ENCODE results near the gene ASPSCR1. TPM values are rescaled to one million over a fixed set of nuclear protein-coding genes. Genes with fewer than 3 reads are reported as not detected.

ASPSCR1 gene
- total and polyA plus RNA-seq, 9 of the 15 experiments (the other 6 are each of a cell fraction or from before 2014, with no cell fraction given), result 0.90 to 36.9 (median 11.6) TPM

DNA sequence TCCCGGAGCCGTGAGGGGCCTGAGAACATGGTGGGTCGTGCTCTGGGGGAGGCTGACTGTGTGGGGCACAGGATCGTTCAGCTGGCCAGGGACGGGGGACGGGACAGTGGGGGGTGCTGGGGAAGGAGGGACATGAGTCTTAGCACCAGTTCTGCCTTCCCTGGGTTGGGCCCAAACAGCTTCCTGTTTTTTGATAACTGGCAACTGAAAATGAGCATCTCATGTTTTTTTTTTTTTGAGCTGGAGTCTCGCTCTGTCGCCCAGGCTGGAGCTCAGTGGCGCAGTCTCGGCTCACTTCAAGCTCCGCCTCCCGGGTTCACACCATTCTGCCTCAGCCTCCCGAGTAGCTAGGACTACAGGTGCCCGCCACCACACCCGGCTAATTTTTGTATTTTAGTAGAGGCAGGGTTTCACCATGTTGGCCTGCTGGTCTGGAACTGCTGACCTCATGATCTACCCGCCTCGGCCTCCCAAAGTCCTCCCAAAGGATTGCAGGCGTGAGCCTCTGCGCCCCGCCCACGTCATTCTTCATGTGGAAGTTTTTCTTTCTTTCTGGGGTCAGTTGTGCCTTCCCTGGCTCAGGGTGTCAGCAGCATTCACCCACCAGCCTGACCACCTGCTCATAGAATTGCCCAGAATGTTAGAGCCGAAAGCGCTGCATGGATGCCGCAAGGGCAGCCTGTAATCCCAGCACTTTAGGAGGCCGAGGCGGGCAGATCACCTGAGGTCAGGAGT is 6.4 kb downstream of the ASPSCR1 start:
- no TSS peak for BruUV-seq (replicated peaks)
- TF ChIP-seq FIP1L1 (IDR thresholded peaks at IDR 0.05; ENCODE audit: low read depth, low read length, poor library complexity, severe bottlenecking), result no peak
- no peak for TF ChIP-seq HEY1 (CRISPR knock-in tag; IDR thresholded peaks at IDR 0.05; ENCODE audit: borderline replicate concordance)
- TF ChIP-seq, protein P1, sequence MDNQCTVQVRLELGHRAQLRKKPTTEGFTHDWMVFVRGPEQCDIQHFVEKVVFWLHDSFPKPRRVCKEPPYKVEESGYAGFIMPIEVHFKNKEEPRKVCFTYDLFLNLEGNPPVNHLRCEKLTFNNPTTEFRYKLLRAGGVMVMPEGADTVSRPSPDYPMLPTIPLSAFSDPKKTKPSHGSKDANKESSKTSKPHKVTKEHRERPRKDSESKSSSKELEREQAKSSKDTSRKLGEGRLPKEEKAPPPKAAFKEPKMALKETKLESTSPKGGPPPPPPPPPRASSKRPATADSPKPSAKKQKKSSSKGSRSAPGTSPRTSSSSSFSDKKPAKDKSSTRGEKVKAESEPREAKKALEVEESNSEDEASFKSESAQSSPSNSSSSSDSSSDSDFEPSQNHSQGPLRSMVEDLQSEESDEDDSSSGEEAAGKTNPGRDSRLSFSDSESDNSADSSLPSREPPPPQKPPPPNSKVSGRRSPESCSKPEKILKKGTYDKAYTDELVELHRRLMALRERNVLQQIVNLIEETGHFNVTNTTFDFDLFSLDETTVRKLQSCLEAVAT (IDR thresholded peaks at IDR 0.05), result no peak
- TF ChIP-seq, protein P2, sequence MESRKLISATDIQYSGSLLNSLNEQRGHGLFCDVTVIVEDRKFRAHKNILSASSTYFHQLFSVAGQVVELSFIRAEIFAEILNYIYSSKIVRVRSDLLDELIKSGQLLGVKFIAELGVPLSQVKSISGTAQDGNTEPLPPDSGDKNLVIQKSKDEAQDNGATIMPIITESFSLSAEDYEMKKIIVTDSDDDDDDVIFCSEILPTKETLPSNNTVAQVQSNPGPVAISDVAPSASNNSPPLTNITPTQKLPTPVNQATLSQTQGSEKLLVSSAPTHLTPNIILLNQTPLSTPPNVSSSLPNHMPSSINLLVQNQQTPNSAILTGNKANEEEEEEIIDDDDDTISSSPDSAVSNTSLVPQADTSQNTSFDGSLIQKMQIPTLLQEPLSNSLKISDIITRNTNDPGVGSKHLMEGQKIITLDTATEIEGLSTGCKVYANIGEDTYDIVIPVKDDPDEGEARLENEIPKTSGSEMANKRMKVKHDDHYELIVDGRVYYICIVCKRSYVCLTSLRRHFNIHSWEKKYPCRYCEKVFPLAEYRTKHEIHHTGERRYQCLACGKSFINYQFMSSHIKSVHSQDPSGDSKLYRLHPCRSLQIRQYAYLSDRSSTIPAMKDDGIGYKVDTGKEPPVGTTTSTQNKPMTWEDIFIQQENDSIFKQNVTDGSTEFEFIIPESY (CRISPR knock-in tag; IDR thresholded peaks at IDR 0.05), result no peak
- no peak for TF ChIP-seq E2F5 (CRISPR knock-in tag; IDR thresholded peaks at IDR 0.05)
- no peak for TF ChIP-seq BHLHE40 (IDR thresholded peaks at IDR 0.05; ENCODE audit: low read length)
- TF ChIP-seq, protein P3, sequence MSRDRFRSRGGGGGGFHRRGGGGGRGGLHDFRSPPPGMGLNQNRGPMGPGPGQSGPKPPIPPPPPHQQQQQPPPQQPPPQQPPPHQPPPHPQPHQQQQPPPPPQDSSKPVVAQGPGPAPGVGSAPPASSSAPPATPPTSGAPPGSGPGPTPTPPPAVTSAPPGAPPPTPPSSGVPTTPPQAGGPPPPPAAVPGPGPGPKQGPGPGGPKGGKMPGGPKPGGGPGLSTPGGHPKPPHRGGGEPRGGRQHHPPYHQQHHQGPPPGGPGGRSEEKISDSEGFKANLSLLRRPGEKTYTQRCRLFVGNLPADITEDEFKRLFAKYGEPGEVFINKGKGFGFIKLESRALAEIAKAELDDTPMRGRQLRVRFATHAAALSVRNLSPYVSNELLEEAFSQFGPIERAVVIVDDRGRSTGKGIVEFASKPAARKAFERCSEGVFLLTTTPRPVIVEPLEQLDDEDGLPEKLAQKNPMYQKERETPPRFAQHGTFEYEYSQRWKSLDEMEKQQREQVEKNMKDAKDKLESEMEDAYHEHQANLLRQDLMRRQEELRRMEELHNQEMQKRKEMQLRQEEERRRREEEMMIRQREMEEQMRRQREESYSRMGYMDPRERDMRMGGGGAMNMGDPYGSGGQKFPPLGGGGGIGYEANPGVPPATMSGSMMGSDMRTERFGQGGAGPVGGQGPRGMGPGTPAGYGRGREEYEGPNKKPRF (IDR thresholded peaks at IDR 0.05; ENCODE audit: low read depth, low read length), result no peak
- no peak for TF ChIP-seq ZBTB1 (CRISPR knock-in tag; IDR thresholded peaks at IDR 0.05; ENCODE audit: borderline replicate concordance, low read depth)
- Histone ChIP-seq H3K9ac (ENCODE audit: insufficient read depth in 1 of 2, low read depth in 2 of 2, low read length in 2 of 2) (0 out of 4 replicates have a peak overlapping the region, but pooled peaks of 1 of the 2 experiments have one; percentile 7), H3K4me1 (replicated peaks in 1 of 2; ENCODE audit: control insufficient read depth in 2 of 2, insufficient read depth in 2 of 2, low read length in 2 of 2) (peaks cover 10 to 22% of the 10 kb centered on the region in 2 experiments; a peak in 4 of 5 replicates), H3K27me3 (ENCODE audit: control insufficient read depth in 2 of 2, insufficient read depth in 2 of 2, low read length in 2 of 2) (no peaks in the 10 kb centered on the region), H4K20me1 (replicated peaks; ENCODE audit: control insufficient read depth, insufficient read depth, low read length) (no peaks in the 10 kb centered on the region), H3K4me3 (no peak overlapping the region), H3K27ac (ENCODE audit: extremely low read depth, low read depth, low read length) (no peak overlapping the region), H3K36me3 (ENCODE audit: control insufficient read depth, insufficient read depth, low read length) (peaks cover 44% of the 10 kb centered on the region; the same call in 2 of the 3 replicates), H2AFZ (ENCODE audit: low read depth, low read length) (no peak overlapping the region), H3K79me2 (ENCODE audit: control insufficient read depth, insufficient read depth, low read length) (no peaks in the 10 kb centered on the region; the same call in 2 of the 3 replicates), H3K9me3 (replicated peaks; ENCODE audit: control insufficient read depth, insufficient read depth, low read depth, low read length) (no peaks in the 10 kb centered on the region), H3K9me1 (ENCODE audit: control insufficient read depth, insufficient read depth, low read length) (no peaks in the 10 kb centered on the region), H3K4me2 (ENCODE audit: insufficient read depth, low read length) (no peak overlapping the region)
- intact Hi-C loops (cut with micrococcal nuclease) (no loop called here), in situ Hi-C loops (cut with MboI) (no loop called here)
- WGBS (ENCODE audit: insufficient coverage, low coverage, missing lambda C conversion rate), result 93% methylated on average over 20 of the region's 26 CpGs
- CTCF ChIA-PET (ENCODE audit: low intra/inter-chr PET ratio), result no interaction called here
- no peak for FAIRE-seq
- ATAC-seq, result no peak
- DNase-seq (ENCODE audit: extremely low read depth in 1 of 4, low spot score in 3 of 4), result no peak
- POLR2A ChIA-PET, result no interaction called here

All from K562 (cell line).